ENCODE measurements around the gene STK4.

Gene STK4

DNA sequence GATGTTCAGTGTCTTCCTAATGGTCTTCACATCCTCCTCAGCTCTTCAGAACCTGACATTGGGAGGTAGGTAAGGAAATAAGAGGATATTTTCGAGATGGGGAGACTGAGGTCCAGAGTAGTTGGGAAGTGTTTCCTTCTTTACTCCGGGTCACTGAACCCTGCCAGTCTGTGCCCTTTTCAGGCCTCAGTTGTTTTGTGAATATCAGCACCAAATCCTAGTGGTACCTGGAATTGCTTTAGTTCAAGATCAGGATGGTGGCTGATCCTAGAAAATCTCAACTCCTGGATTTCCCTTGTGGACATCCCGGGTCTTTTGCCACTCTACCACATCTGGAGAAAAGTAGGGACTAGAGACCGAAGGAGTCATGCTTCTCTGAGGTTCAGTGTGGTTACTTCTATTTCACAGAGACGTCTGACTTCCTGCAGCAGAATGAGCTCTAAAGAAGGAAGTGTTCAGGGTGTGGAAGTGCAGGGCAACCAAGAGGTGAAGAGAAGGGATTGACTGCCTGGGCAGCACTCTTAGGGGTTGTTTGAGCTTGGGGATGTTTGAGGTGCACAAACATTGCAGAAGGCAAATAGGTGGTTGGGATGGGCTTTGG, 995 bp downstream of the STK4 start:
- peak overlapping the region; percentile 90 for H3K4me3 ChIP-seq (ENCODE audit: low read depth, low read length)
- DNase-seq (ENCODE audit: low read depth): peak; percentile 15
- TF ChIP-seq, protein P1, sequence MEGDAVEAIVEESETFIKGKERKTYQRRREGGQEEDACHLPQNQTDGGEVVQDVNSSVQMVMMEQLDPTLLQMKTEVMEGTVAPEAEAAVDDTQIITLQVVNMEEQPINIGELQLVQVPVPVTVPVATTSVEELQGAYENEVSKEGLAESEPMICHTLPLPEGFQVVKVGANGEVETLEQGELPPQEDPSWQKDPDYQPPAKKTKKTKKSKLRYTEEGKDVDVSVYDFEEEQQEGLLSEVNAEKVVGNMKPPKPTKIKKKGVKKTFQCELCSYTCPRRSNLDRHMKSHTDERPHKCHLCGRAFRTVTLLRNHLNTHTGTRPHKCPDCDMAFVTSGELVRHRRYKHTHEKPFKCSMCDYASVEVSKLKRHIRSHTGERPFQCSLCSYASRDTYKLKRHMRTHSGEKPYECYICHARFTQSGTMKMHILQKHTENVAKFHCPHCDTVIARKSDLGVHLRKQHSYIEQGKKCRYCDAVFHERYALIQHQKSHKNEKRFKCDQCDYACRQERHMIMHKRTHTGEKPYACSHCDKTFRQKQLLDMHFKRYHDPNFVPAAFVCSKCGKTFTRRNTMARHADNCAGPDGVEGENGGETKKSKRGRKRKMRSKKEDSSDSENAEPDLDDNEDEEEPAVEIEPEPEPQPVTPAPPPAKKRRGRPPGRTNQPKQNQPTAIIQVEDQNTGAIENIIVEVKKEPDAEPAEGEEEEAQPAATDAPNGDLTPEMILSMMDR (conservative IDR thresholded peaks at IDR 0.05; ENCODE audit: low read depth, low read length): no peak

DNA sequence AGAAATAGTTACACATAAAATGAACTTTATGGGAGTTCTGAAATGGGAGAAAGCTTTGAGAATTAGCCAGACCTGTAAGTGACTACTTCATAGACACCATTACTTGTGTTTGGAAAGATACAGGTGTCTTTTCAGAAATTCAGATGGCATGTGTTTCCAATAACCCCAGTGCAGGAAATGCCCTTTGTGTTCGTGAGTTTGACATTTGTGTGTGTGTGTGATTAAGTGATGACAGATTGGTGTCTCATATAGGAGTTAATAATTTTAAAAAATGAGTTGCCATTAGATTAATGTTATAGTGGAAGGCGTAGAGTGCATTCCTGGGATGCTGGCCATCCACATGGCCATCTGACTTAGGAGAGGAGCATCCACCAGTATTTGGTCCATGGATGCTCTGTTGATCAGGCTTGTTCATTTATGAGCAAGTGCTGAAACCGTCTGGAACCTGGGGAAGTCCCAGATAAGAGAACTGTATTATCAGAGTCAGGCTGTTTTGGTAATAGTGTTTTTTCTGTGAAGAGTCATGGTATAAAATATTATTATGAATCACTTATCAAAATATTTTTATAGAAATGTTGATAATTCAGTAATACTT, 3.1 kb downstream of the STK4 start:
- TF ChIP-seq, protein P1 (conservative IDR thresholded peaks at IDR 0.05; ENCODE audit: low read depth, low read length): no peak
- no peak overlapping the region for H3K4me3 ChIP-seq (ENCODE audit: low read depth, low read length)
- no peak for DNase-seq (ENCODE audit: low read depth)

DNA sequence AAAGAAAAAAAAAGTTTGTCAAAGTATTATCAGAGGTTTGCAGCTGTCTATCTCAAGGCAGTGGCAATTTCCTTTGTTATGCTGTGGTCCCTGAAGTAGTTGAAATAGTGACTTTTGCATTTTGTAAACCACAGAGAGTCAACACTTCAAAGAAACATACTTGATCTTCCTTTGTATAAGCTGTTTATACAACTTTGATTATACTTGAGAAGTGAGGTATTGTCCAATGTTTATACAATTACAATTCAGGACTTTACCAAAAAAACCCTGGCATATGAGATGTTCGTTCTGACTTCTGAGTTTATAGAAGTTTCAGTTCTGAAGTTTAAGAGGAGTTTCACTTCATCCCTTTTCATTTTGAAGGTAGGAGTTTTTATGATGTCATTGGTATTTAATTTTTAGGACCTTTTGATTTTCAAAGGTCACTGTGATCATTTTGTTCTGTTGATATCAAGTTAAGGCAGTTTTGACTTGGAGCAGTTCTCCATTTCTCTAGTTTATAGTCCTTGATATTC, 4.0 kb downstream of the STK4 start:
- DNase-seq (ENCODE audit: low read depth): no peak
- TF ChIP-seq, protein P1 (conservative IDR thresholded peaks at IDR 0.05; ENCODE audit: low read depth, low read length): no peak
- no peak overlapping the region for H3K4me3 ChIP-seq (ENCODE audit: low read depth, low read length)

DNA sequence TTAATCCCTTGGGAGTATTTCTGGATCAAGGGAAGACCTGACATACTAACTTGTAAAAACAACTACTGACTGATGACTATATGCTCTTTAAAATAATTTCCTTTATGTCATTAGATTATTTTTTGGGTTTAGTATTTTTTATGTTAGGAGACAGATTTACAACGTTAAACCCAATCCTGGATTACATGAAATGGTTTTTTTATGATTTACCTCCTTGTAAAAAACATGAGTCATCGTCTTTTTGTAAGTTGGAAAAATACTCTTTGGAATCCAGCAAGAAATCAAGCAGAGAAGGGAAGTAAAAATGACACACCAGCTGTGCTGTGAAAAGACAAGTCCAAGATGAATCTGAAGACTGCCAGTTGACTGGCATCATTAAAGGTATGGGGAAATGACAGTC, 6.7 kb downstream of the STK4 start:
- TF ChIP-seq, protein P1 (conservative IDR thresholded peaks at IDR 0.05; ENCODE audit: low read depth, low read length): no peak
- DNase-seq (ENCODE audit: low read depth): peak; percentile 36
- H3K4me3 ChIP-seq (ENCODE audit: low read depth, low read length): no peak overlapping the region

DNA sequence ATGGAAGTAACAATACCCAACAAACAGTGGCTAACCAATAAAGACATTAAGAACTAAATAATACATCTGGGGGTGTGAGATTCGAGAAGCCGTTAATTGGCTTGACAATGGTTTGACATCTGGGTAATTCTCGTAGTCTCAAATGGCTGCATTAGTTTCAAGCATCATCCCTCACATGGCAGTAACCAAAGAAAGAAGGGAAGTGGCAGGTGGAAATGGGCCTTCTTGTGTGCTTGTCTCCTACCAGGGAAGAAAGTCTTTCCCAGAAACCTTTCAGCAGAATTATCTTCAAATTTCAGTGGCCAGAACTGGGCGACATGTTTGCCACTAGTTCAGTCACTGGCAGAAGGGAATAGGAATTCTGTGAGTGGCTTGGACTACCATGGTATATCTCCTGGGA, 10.4 kb downstream of the STK4 start:
- DNase-seq (ENCODE audit: low read depth): no peak
- TF ChIP-seq, protein P1 (conservative IDR thresholded peaks at IDR 0.05; ENCODE audit: low read depth, low read length): no peak
- H3K4me3 ChIP-seq (ENCODE audit: low read depth, low read length): no peak overlapping the region

DNA sequence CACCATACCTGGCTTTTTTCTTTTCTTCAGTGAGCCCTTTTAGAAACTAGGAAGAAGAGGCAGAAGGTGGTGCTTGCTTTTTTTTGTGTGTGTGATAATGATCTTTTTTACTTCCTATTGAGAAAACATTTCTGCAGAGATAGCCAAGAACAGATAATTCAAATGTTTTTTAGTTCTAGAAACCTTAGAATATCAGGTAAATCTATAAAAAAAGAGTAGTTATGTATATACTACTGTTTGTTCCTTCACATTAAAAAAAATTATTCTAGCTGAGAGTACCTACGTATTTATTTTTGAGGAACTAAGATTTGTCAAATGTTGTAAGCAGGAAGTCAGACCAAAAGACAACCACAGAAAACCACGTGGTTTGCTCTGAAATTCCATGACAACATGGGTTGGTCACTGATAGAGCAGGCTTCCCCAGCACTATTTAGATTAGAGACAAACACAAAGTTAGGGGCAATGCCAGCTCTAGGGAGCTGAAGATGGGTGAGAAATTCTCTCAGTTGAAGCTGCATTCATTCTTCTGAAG, 12.8 kb downstream of the STK4 start:
- TF ChIP-seq, protein P1 (conservative IDR thresholded peaks at IDR 0.05; ENCODE audit: low read depth, low read length): no peak
- peak; percentile 81 for DNase-seq (ENCODE audit: low read depth)
- H3K4me3 ChIP-seq (ENCODE audit: low read depth, low read length): no peak overlapping the region

Measured in choroid plexus epithelial cell (primary cell).